Large intestine (tissue), 3 donors: ENCODE results near the gene SGSM1. TPM values are rescaled to one million over a fixed set of nuclear protein-coding genes. Genes with fewer than 3 reads are reported as not detected.

Experiments used
- DNase-seq, 2 donors: peaks; one replicate each; pipeline versions ENCODE4 v3.0.0 to v3.0.0-alpha.2; 2013
- H3K27ac ChIP-seq: one replicate; pipeline ENCODE4 v1.5.1; 2013; ENCODE audit warnings: low read length
- H3K27me3 ChIP-seq: 2 replicates; pipeline ENCODE4 v1.6.1; 2013; ENCODE audit warnings: low read length; ENCODE audit not compliant: control insufficient read depth, insufficient read depth
- H3K36me3 ChIP-seq: 2 replicates; pipeline ENCODE4 v1.6.1; 2013; ENCODE audit warnings: low read length; ENCODE audit not compliant: control insufficient read depth, insufficient read depth
- H3K4me1 ChIP-seq: one replicate; pipeline ENCODE4 v1.6.1; 2013; ENCODE audit warnings: low read length; ENCODE audit not compliant: control insufficient read depth, insufficient read depth
- H3K4me3 ChIP-seq: one replicate; pipeline ENCODE4 v1.5.1; 2013; ENCODE audit warnings: low read length
- H3K9me3 ChIP-seq: one replicate; pipeline ENCODE4 v1.6.1; 2013; ENCODE audit warnings: mild to moderate bottlenecking, low read depth, low read length, moderate library complexity; ENCODE audit not compliant: control insufficient read depth
- WGBS: methylation state at CpG from one replicate; pipeline ENCODE4 v1.1.5; 2013; ENCODE audit warnings: low lambda C conversion rate; ENCODE audit not compliant: insufficient coverage; 5-methylcytosine and 5-hydroxymethylcytosine counted together
- polyA plus RNA-seq: library from polyadenylated mRNA; unstranded; fragments of 120-200 nt; gene quantifications from one replicate; pipeline ENCODE4 v1.2.1, GENCODE V29; 2013

SGSM1 gene
- polyA plus RNA-seq, 1 donor = 7.2 TPM

GRCh38 chr22:24964441-24964840 lies 158.4 kb downstream of the SGSM1 start:
- DNase-seq = no peak
- H3K27ac ChIP-seq = no peak overlapping the region
- no peaks in the 10 kb centered on the region for H3K9me3 ChIP-seq
- H3K36me3 ChIP-seq = peaks cover 3% of the 10 kb centered on the region
- WGBS = no CpG with 5 or more reads among the region's 3 CpGs
- peaks cover 24% of the 10 kb centered on the region for H3K4me1 ChIP-seq
- H3K4me3 ChIP-seq = no peak overlapping the region
- no peaks in the 10 kb centered on the region for H3K27me3 ChIP-seq

GRCh38 chr22:24965822-24966626 lies 160.0 kb downstream of the SGSM1 start:
- H3K4me3 ChIP-seq = peak overlapping the region; percentile 16
- H3K9me3 ChIP-seq = no peaks in the 10 kb centered on the region
- H3K27me3 ChIP-seq = no peaks in the 10 kb centered on the region
- H3K4me1 ChIP-seq = peaks cover 28% of the 10 kb centered on the region
- H3K36me3 ChIP-seq = peaks cover 3% of the 10 kb centered on the region
- DNase-seq = peak; percentile 77 to 90
- peak overlapping the region; percentile 85 for H3K27ac ChIP-seq
- WGBS = no CpG with 5 or more reads among the region's 9 CpGs

GRCh38 chr22:24968066-24968561 lies 162.1 kb downstream of the SGSM1 start:
- peaks cover 3% of the 10 kb centered on the region for H3K36me3 ChIP-seq
- no peak overlapping the region for H3K4me3 ChIP-seq
- WGBS = no CpG with 5 or more reads among the region's 8 CpGs
- no peak overlapping the region for H3K27ac ChIP-seq
- H3K27me3 ChIP-seq = no peaks in the 10 kb centered on the region
- no peaks in the 10 kb centered on the region for H3K9me3 ChIP-seq
- peaks cover 33% of the 10 kb centered on the region for H3K4me1 ChIP-seq
- no peak for DNase-seq

- Histone ChIP-seq H3K36me3 (peaks cover under 1% of the 10 kb centered on the region), H3K27ac (peak overlapping the region; percentile 12), H3K4me1 (peaks cover 43% of the 10 kb centered on the region), H3K4me3 (no peak overlapping the region), H3K27me3 (no peaks in the 10 kb centered on the region), H3K9me3 (no peaks in the 10 kb centered on the region)
- no CpG with 5 or more reads among the region's 12 CpGs for WGBS
- DNase-seq = no peak
These were observed 163.7 kb downstream of the SGSM1 start for GRCh38 chr22:24969560-24970301.

GRCh38 chr22:24972369-24972768 lies 166.4 kb downstream of the SGSM1 start:
- no peak for DNase-seq
- H3K4me3 ChIP-seq = no peak overlapping the region
- no peak overlapping the region for H3K27ac ChIP-seq
- H3K9me3 ChIP-seq = no peaks in the 10 kb centered on the region
- H3K27me3 ChIP-seq = no peaks in the 10 kb centered on the region
- WGBS = 100% methylated on average over 1 of the region's 2 CpGs
- H3K4me1 ChIP-seq = peaks cover 46% of the 10 kb centered on the region
- H3K36me3 ChIP-seq = no peaks in the 10 kb centered on the region

- no peaks in the 10 kb centered on the region for H3K9me3 ChIP-seq
- DNase-seq = peak; percentile 94 to 98
- no peaks in the 10 kb centered on the region for H3K27me3 ChIP-seq
- H3K4me3 ChIP-seq = no peak overlapping the region
- WGBS = no CpG with 5 or more reads among the region's 6 CpGs
- peaks cover 48% of the 10 kb centered on the region for H3K4me1 ChIP-seq
- H3K27ac ChIP-seq = peak overlapping the region; percentile 92
- no peaks in the 10 kb centered on the region for H3K36me3 ChIP-seq
These were observed 167.9 kb downstream of the SGSM1 start for GRCh38 chr22:24973872-24974271.

- H3K27ac ChIP-seq = peak overlapping the region; percentile 92
These were observed 169.2 kb downstream of the SGSM1 start for GRCh38 chr22:24975125-24975640.

GRCh38 chr22:24975813-24976341 lies 169.9 kb downstream of the SGSM1 start:
- no peaks in the 10 kb centered on the region for H3K27me3 ChIP-seq
- H3K36me3 ChIP-seq = no peaks in the 10 kb centered on the region
- H3K9me3 ChIP-seq = no peaks in the 10 kb centered on the region
- no peak for DNase-seq
- no CpG with 5 or more reads among the region's 11 CpGs for WGBS
- peak overlapping the region; percentile 92 for H3K27ac ChIP-seq
- peaks cover 44% of the 10 kb centered on the region for H3K4me1 ChIP-seq
- H3K4me3 ChIP-seq = no peak overlapping the region

More at GRCh38 chr22:24975125-24975640, 169.2 kb downstream of the SGSM1 start:
- Histone ChIP-seq H3K9me3 (no peaks in the 10 kb centered on the region), H3K4me1 (peaks cover 46% of the 10 kb centered on the region), H3K27me3 (no peaks in the 10 kb centered on the region), H3K4me3 (no peak overlapping the region), H3K36me3 (no peaks in the 10 kb centered on the region)
- no peak for DNase-seq
- WGBS = no CpG with 5 or more reads among the region's 5 CpGs

- H3K9me3 ChIP-seq = no peaks in the 10 kb centered on the region
- H3K4me1 ChIP-seq = peaks cover 44% of the 10 kb centered on the region
- no peak for DNase-seq
- no peaks in the 10 kb centered on the region for H3K27me3 ChIP-seq
- H3K27ac ChIP-seq = peak overlapping the region; percentile 73
- no peak overlapping the region for H3K4me3 ChIP-seq
- WGBS = no CpG with 5 or more reads among the region's 18 CpGs
- peaks cover under 1% of the 10 kb centered on the region for H3K36me3 ChIP-seq
These were observed 170.6 kb downstream of the SGSM1 start for GRCh38 chr22:24976442-24977218.
